Measurements from ENCODE around the gene EXOC6B.

Gene EXOC6B

GRCh38 chr2:72143441-72144273 lies 682.2 kb downstream of the EXOC6B start:
- H3K27ac Mint-ChIP-seq: no peak overlapping the region
- peaks cover 17% of the 10 kb centered on the region for H3K4me1 Mint-ChIP-seq
- no peak for DNase-seq
- H3K4me3 Mint-ChIP-seq: no peak overlapping the region
- no peaks in the 10 kb centered on the region for H3K36me3 Mint-ChIP-seq (ENCODE audit: low read depth)
- H3K27me3 Mint-ChIP-seq: peaks cover 47% of the 10 kb centered on the region
- ATAC-seq: no peak
- no peaks in the 10 kb centered on the region for H3K9me3 Mint-ChIP-seq

- H3K27ac Mint-ChIP-seq: no peak overlapping the region
- H3K27me3 Mint-ChIP-seq: peaks cover 41% of the 10 kb centered on the region
- no peak for ATAC-seq
- H3K4me3 Mint-ChIP-seq: no peak overlapping the region
- peaks cover 12% of the 10 kb centered on the region for H3K4me1 Mint-ChIP-seq
- no peaks in the 10 kb centered on the region for H3K9me3 Mint-ChIP-seq
- no peak for DNase-seq
- no peaks in the 10 kb centered on the region for H3K36me3 Mint-ChIP-seq (ENCODE audit: low read depth)
Observed at GRCh38 chr2:72142570-72143440, 683.0 kb downstream of the EXOC6B start.

- Mint-ChIP-seq H3K27ac (no peak overlapping the region), H3K9me3 (no peaks in the 10 kb centered on the region), H3K27me3 (peaks cover 38% of the 10 kb centered on the region), H3K4me1 (peaks cover 11% of the 10 kb centered on the region), H3K36me3 (ENCODE audit: low read depth) (no peaks in the 10 kb centered on the region), H3K4me3 (no peak overlapping the region)
- DNase-seq (no peak), ATAC-seq (no peak)
Observed at GRCh38 chr2:72141881-72142451, 683.9 kb downstream of the EXOC6B start.

- DNase-seq (no peak), ATAC-seq (no peak)
- peaks cover 29% of the 10 kb centered on the region for H3K27me3 Mint-ChIP-seq
- H3K4me3 Mint-ChIP-seq: no peak overlapping the region
- no peaks in the 10 kb centered on the region for H3K36me3 Mint-ChIP-seq (ENCODE audit: low read depth)
- no peaks in the 10 kb centered on the region for H3K9me3 Mint-ChIP-seq
- H3K4me1 Mint-ChIP-seq: peaks cover 5% of the 10 kb centered on the region
- no peak overlapping the region for H3K27ac Mint-ChIP-seq
Observed at GRCh38 chr2:72141032-72141645, 684.7 kb downstream of the EXOC6B start.

- peaks cover 24% of the 10 kb centered on the region for H3K27me3 Mint-ChIP-seq
- H3K27ac Mint-ChIP-seq: no peak overlapping the region
- peaks cover 4% of the 10 kb centered on the region for H3K4me1 Mint-ChIP-seq
- H3K4me3 Mint-ChIP-seq: no peak overlapping the region
- DNase-seq (no peak), ATAC-seq (no peak)
- H3K9me3 Mint-ChIP-seq: no peaks in the 10 kb centered on the region
- no peaks in the 10 kb centered on the region for H3K36me3 Mint-ChIP-seq (ENCODE audit: low read depth)
Observed at GRCh38 chr2:72140621-72140960, 685.2 kb downstream of the EXOC6B start.

- H3K4me3 Mint-ChIP-seq: no peak overlapping the region
- DNase-seq (no peak), ATAC-seq (no peak)
- peaks cover under 1% of the 10 kb centered on the region for H3K4me1 Mint-ChIP-seq
- no peaks in the 10 kb centered on the region for H3K9me3 Mint-ChIP-seq
- no peaks in the 10 kb centered on the region for H3K36me3 Mint-ChIP-seq (ENCODE audit: low read depth)
- peaks cover 19% of the 10 kb centered on the region for H3K27me3 Mint-ChIP-seq
- H3K27ac Mint-ChIP-seq: no peak overlapping the region
Observed at GRCh38 chr2:72139874-72140620, 685.8 kb downstream of the EXOC6B start.

- DNase-seq: no peak
- H3K4me1 Mint-ChIP-seq: no peaks in the 10 kb centered on the region
- H3K9me3 Mint-ChIP-seq: no peaks in the 10 kb centered on the region
- H3K27me3 Mint-ChIP-seq: peaks cover 18% of the 10 kb centered on the region
- H3K27ac Mint-ChIP-seq: no peak overlapping the region
- no peak for ATAC-seq
- H3K36me3 Mint-ChIP-seq (ENCODE audit: low read depth): no peaks in the 10 kb centered on the region
- no peak overlapping the region for H3K4me3 Mint-ChIP-seq
Observed at GRCh38 chr2:72139471-72139873, 686.4 kb downstream of the EXOC6B start.

- no peak overlapping the region for H3K4me3 Mint-ChIP-seq
- DNase-seq (no peak), ATAC-seq (no peak)
Observed at GRCh38 chr2:72138921-72139381, 686.9 kb downstream of the EXOC6B start.

GRCh38 chr2:72138011-72138881 lies 687.6 kb downstream of the EXOC6B start:
- Mint-ChIP-seq H3K27me3 (peaks cover 9% of the 10 kb centered on the region), H3K4me3 (no peak overlapping the region), H3K36me3 (ENCODE audit: low read depth) (no peaks in the 10 kb centered on the region), H3K9me3 (no peaks in the 10 kb centered on the region), H3K4me1 (no peaks in the 10 kb centered on the region), H3K27ac (no peak overlapping the region)
- DNase-seq (no peak), ATAC-seq (no peak)

More at GRCh38 chr2:72138921-72139381, 686.9 kb downstream of the EXOC6B start:
- Mint-ChIP-seq H3K27ac (no peak overlapping the region), H3K9me3 (no peaks in the 10 kb centered on the region), H3K36me3 (ENCODE audit: low read depth) (no peaks in the 10 kb centered on the region), H3K4me1 (no peaks in the 10 kb centered on the region), H3K27me3 (peaks cover 15% of the 10 kb centered on the region)

GRCh38 chr2:72137498-72138010 lies 688.3 kb downstream of the EXOC6B start:
- Mint-ChIP-seq H3K36me3 (ENCODE audit: low read depth) (no peaks in the 10 kb centered on the region), H3K27ac (no peak overlapping the region), H3K4me3 (no peak overlapping the region), H3K9me3 (no peaks in the 10 kb centered on the region), H3K27me3 (peaks cover 6% of the 10 kb centered on the region), H3K4me1 (no peaks in the 10 kb centered on the region)
- DNase-seq: peak; percentile 79
- ATAC-seq: peak; percentile 58

GRCh38 chr2:72136933-72137497 lies 688.8 kb downstream of the EXOC6B start:
- Mint-ChIP-seq H3K27ac (no peak overlapping the region), H3K36me3 (ENCODE audit: low read depth) (no peaks in the 10 kb centered on the region), H3K4me1 (no peaks in the 10 kb centered on the region), H3K27me3 (peaks cover under 1% of the 10 kb centered on the region), H3K9me3 (no peaks in the 10 kb centered on the region), H3K4me3 (no peak overlapping the region)
- ATAC-seq (no peak), DNase-seq (no peak)

- Mint-ChIP-seq H3K27ac (no peak overlapping the region), H3K9me3 (no peaks in the 10 kb centered on the region), H3K27me3 (no peaks in the 10 kb centered on the region), H3K4me3 (no peak overlapping the region), H3K4me1 (no peaks in the 10 kb centered on the region), H3K36me3 (ENCODE audit: low read depth) (no peaks in the 10 kb centered on the region)
- no peak for DNase-seq
- ATAC-seq: no peak
Observed at GRCh38 chr2:72136331-72136730, 689.5 kb downstream of the EXOC6B start.

- no peaks in the 10 kb centered on the region for H3K36me3 Mint-ChIP-seq (ENCODE audit: low read depth)
Observed at GRCh38 chr2:72135921-72136320, 689.9 kb downstream of the EXOC6B start.

More at GRCh38 chr2:72135921-72136320, 689.9 kb downstream of the EXOC6B start:
- no peaks in the 10 kb centered on the region for H3K4me1 Mint-ChIP-seq
- no peak overlapping the region for H3K27ac Mint-ChIP-seq
- no peaks in the 10 kb centered on the region for H3K27me3 Mint-ChIP-seq
- DNase-seq: no peak
- ATAC-seq: no peak
- no peak overlapping the region for H3K4me3 Mint-ChIP-seq
- H3K9me3 Mint-ChIP-seq: no peaks in the 10 kb centered on the region

Data from activated naive CD8-positive, alpha-beta T cell treated with anti-CD3 and anti-CD28 coated beads, Interleukin-2, amount 50 U/mL, for 24 hours (primary cell).